Measurements from ENCODE around the gene CITED4.

The CITED4 gene

GRCh38 chr1:40834968-40835545 lies 27.1 kb downstream of the CITED4 start:
- no peak for DNase-seq (ENCODE audit: low read depth, low spot score)

- no peak for DNase-seq (ENCODE audit: low read depth, low spot score)
Observed at GRCh38 chr1:40833979-40834378, 28.2 kb downstream of the CITED4 start.

GRCh38 chr1:40831001-40831732 lies 31.0 kb downstream of the CITED4 start:
- DNase-seq (ENCODE audit: low read depth, low spot score), result no peak

- no peak for DNase-seq (ENCODE audit: low read depth, low spot score)
Observed at GRCh38 chr1:40830419-40830943, 31.7 kb downstream of the CITED4 start.

- DNase-seq (ENCODE audit: low read depth, low spot score), result no peak
Observed at GRCh38 chr1:40829631-40830245, 32.4 kb downstream of the CITED4 start.

- DNase-seq (ENCODE audit: low read depth, low spot score), result no peak
Observed at GRCh38 chr1:40825996-40826395, 36.2 kb downstream of the CITED4 start.

GRCh38 chr1:40825435-40825788 lies 36.8 kb downstream of the CITED4 start:
- DNase-seq (ENCODE audit: low read depth, low spot score), result no peak

GRCh38 chr1:40824591-40825434 lies 37.4 kb downstream of the CITED4 start:
- no peak for DNase-seq (ENCODE audit: low read depth, low spot score)

GRCh38 chr1:40823983-40824382 lies 38.2 kb downstream of the CITED4 start:
- DNase-seq (ENCODE audit: low read depth, low spot score), result no peak

- DNase-seq (ENCODE audit: low read depth, low spot score), result no peak
Observed at GRCh38 chr1:40823345-40823744, 38.8 kb downstream of the CITED4 start.

- no peak for DNase-seq (ENCODE audit: low read depth, low spot score)
Observed at GRCh38 chr1:40822890-40823289, 39.3 kb downstream of the CITED4 start.

GRCh38 chr1:40820911-40821693 lies 41.1 kb downstream of the CITED4 start:
- DNase-seq (ENCODE audit: low read depth, low spot score), result no peak

GRCh38 chr1:40820251-40820797 lies 41.8 kb downstream of the CITED4 start:
- DNase-seq (ENCODE audit: low read depth, low spot score), result no peak

GRCh38 chr1:40819101-40819500 lies 43.1 kb downstream of the CITED4 start:
- DNase-seq (ENCODE audit: low read depth, low spot score), result no peak

- no peak for DNase-seq (ENCODE audit: low read depth, low spot score)
Observed at GRCh38 chr1:40818264-40818961, 43.8 kb downstream of the CITED4 start.

- DNase-seq (ENCODE audit: low read depth, low spot score), result no peak
Observed at GRCh38 chr1:40817791-40818263, 44.3 kb downstream of the CITED4 start.

- DNase-seq (ENCODE audit: low read depth, low spot score), result no peak
Observed at GRCh38 chr1:40815420-40815819, 46.7 kb downstream of the CITED4 start.

All from brain pericyte (primary cell).